DMS79 (cell line): ENCODE data around the gene ANKS1A.

ENCODE experiments used
- DNase-seq: peaks from one replicate; lab custom pipeline; 2025; lab: John Stamatoyannopoulos, UW

The ANKS1A gene

DNA sequence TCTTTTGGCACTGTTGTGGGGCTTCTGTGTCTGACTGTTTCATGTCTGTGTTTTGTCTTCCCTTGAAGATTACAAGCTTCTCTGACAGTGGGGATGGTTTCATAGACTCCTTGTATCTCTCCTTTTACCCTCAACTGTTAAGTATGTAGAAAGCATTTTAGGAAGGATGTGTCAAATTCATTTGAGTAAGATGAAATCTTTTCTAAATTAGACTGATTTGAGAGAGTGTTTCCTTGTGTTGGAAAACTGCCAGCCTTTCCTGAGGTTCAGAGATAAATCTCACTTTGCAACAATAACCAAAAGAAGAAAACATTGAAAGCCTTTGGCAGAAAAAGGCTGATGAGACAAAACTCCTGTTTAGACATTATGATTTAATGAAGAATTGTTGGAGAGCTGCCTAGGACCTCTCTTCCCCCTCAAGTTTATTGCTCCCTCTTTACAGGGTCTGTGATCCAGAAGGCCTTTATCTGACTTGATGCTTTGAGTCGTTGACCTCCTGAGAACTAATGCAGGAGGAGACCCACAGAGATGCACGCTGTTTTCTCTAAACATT, 68.3 kb downstream of the ANKS1A start:
- peak; percentile 11 for DNase-seq

- DNase-seq: no peak
Measured at GRCh38 chr6:34958734-34959133, 69.7 kb downstream of the ANKS1A start.

- no peak for DNase-seq
Measured at GRCh38 chr6:34959224-34959623, 70.2 kb downstream of the ANKS1A start.

DNA sequence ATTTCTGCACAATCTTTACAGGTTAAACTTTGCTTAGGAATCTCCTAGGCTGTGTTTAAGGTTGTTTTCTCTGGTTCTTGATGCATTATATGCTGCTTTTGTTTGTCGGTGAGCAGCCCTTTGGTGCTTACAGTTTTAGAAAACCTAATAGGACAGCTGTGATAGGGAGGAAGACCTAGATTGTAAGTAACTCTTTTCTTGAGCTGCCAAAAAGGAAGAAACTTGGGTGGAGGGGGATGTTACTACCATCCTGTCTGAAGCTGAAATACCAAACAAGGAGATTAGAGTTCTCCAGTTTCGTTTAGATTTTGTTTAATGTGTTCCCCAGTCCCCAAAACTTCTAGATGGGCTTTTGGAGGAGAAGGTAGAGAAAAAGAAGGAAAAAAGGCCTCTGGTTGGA, 72.0 kb downstream of the ANKS1A start:
- DNase-seq: no peak

- DNase-seq: no peak
Measured at GRCh38 chr6:34961574-34961973, 72.5 kb downstream of the ANKS1A start.

GRCh38 chr6:34964564-34964963, 75.5 kb downstream of the ANKS1A start:
- DNase-seq: no peak

GRCh38 chr6:34967461-34967860, 78.4 kb downstream of the ANKS1A start:
- no peak for DNase-seq

DNA sequence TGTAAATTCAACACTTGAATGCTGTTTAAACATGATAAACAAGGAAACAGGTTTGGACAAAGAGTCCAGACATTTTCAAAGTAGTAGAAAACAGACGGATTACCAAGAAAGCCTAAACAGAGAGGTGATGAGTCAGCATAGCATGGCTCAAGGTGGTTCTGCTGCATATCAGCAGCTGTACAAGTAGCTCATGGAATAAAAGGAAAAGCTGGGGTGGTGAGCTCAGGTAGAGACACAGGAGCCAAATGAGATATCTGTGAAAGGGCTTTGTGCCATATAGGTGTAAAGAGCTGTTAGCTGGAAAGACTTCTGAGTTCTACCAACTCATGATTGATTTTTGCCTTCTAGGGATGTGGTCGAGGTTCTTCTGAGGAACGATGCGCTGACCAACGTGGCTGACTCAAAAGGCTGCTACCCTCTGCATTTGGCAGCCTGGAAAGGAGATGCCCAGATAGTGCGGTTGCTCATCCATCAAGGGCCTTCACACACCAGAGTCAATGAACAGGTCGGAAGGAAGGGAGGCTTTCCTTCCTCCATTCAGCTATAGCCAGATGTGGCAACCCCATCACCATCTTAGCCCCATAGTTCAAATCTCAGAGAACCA, 80.7 kb downstream of the ANKS1A start:
- no peak for DNase-seq

DNA sequence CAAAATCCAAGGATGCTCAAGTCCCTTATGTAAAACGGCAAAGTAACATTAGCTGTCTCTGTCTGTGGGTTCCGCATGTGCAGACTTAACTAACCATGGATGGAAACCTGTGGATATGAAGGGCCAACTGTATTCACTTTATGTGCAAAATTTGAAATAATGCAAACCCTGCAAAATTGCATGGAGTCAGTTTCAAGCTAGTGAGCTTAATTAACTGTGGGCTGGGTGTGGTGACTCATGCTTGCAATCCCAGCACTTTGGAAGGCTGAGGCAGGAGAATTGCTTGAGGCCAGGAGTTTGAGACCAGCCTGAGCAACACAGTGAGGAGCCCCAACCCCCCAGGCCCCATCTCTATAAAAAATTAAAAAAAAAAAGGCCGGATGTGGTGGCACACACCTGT, 81.4 kb downstream of the ANKS1A start:
- DNase-seq: no peak

- DNase-seq: no peak
Measured at GRCh38 chr6:34970957-34971356, 81.9 kb downstream of the ANKS1A start.

DNA sequence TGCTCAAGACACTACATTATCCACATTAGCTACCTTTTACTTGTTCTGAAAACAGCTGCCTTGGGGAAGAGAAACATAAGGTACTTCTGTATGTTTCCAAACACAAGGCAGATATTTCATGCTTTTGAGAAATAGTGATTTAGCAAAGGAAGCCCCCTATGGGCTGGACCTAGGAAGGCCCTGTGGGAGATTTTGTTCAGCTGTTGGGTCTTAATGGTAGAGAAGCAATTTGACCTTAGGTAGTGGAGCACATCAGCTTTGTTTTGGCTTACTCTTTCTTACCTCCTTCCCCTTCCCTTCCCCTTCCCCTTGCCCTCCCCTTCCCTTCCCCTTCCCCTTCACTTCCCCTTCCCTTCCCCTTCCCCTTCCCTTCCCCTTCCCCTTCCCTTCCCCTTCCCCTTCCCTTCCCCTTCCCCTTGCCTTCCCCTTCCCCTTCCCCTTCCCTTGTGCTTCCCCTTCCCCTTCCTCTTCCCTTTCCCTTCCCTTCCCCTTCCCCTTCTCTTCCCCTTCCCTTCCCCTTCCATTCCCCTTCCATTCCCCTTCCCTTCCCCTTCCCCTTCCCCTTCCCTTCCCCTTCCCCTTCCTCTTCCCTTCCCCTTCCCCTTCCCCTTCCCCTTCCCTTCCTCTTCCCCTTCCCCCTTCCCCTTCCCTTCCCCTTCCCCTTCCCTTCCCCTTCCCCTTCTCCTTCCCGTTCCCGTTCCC, 84.6 kb downstream of the ANKS1A start:
- peak; percentile 21 for DNase-seq

GRCh38 chr6:34974249-34974642, 85.2 kb downstream of the ANKS1A start:
- DNase-seq: no peak

- DNase-seq: no peak
Measured at GRCh38 chr6:34976239-34976638, 87.2 kb downstream of the ANKS1A start.

DNA sequence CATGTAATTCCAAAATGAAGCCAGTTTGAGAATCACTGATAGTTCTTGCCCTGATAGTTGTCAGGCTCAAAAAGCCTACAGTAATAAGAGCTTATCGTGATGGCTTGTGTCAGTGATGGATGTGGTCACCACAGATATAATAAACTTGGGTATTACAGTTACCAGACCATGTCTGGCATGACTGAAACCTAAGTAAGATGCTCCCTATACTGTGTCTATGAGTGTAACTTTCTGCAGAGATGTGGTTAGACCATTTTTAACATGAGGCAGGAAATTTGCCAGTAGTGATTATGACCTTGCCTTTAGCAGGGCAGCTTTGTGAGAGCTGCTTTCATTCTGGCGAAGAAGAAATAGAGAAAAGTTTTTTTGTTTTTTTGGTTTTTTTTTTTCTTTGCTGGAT, 90.2 kb downstream of the ANKS1A start:
- no peak for DNase-seq

DNA sequence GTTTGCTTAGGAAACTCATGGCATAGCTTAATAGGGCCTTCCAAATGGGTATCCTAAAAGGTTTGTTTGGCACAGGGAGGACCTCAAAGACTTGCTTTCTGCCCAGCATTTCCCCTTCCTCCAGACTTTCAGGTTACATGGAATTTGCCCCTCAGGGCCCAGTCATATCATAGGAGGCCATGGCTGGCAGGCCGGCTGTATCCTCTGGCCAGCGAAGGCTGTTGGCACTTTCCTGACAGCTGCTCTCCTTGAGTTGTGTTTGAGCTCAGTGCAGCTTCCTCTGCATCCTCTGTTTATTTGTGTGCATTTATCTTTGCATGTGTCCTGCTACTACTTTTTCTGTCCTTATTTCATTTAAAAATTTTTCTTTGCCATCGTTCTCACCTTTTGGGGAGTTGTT, 90.9 kb downstream of the ANKS1A start:
- no peak for DNase-seq

DNA sequence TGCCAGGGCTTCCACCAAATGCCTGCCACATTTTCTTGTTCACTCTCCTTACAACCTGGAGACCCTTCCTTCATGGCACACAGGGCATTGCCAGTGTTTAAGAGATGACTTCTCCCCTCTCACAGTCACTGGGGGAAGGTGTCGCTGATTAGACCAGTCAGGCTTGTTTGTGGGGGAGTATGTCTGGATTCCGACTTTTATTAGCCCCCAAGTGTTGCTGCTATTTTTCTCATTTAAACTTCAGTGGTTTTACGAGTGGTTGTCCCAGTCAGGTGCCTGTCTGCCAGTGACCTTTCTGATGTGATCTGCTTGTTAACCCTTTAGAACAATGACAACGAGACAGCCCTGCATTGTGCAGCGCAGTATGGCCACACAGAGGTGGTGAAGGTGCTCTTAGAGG, 92.3 kb downstream of the ANKS1A start:
- DNase-seq: no peak

GRCh38 chr6:34981951-34982350, 92.9 kb downstream of the ANKS1A start:
- DNase-seq: no peak

- DNase-seq: no peak
Measured at GRCh38 chr6:34982424-34982852, 93.4 kb downstream of the ANKS1A start.

DNA sequence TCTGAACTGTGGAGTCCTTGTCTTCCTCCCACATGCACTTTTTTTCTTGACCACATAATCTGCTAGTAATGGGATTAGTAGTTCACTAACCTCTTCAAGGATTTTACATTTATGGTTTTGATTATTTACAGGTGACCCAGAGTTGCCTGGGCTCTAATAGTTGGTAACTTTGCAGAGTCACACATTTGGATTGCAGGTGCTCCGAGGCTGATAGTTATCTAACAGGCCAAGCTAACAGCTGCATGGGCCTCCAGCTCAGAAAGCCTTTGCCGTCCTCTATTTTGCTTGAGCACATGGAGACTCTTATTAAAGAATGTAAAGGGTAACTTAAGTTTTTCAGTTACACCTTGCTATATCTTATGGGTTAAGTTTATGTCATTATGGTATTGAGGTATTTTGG, 95.4 kb downstream of the ANKS1A start:
- no peak for DNase-seq

GRCh38 chr6:34985236-34985635, 96.2 kb downstream of the ANKS1A start:
- no peak for DNase-seq

GRCh38 chr6:34986845-34987246, 97.8 kb downstream of the ANKS1A start:
- peak; percentile 61 for DNase-seq

- no peak for DNase-seq
Measured at GRCh38 chr6:34987506-34987905, 98.5 kb downstream of the ANKS1A start.

DNA sequence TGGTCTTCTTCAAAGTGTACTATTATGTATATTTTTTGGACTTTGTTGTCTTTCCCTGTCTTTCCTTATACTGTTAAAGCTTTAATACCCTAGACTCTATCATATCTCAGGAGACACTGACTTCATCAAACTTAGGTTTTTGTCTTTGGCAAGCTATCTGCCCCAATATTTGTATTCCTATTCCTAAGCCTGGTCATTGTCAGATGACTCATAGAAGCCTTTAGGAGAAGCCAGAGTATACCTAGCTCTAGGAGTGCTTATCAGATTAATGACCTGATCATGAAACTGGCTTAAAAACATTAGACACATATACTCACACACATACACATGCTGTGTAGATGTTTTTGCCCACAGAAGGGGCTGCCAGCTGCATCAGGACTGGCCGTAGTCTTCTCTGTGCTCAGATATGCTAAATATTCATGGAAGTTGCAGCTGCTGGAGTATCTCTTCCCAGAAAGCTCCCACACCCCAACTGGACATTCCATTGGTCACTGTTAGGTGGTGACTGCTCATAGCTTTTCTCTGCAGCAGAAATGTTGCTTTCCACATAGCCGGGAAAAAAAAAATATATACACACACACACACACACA, 102.0 kb downstream of the ANKS1A start:
- DNase-seq: no peak
